KMS-11 (cell line): ENCODE data around the gene SLIT1.

ENCODE experiments used
- H2AFZ ChIP-seq: fragments of 200-600 bp; sonication (generic); 2 replicates; pipeline ENCODE4 v1.6.1; 2016; ENCODE audit warnings: antibody characterized with exemption, mixed run types, low read depth
- H3K27ac ChIP-seq: fragments of 200-600 bp; sonication (generic); 2 replicates; pipeline ENCODE4 v1.6.1; 2016; ENCODE audit warnings: mild to moderate bottlenecking, mixed run types
- H3K27me3 ChIP-seq: fragments of 200-600 bp; sonication (generic); 2 replicates; pipeline ENCODE4 v1.6.1; 2017; ENCODE audit warnings: mild to moderate bottlenecking, low read depth, mixed run types, moderate library complexity; ENCODE audit not compliant: insufficient read depth
- H3K36me3 ChIP-seq: fragments of 200-600 bp; sonication (generic); 2 replicates; pipeline ENCODE4 v1.6.1; 2017; ENCODE audit warnings: mild to moderate bottlenecking, mixed run types; ENCODE audit not compliant: insufficient read depth
- H3K4me1 ChIP-seq: fragments of 200-600 bp; sonication (generic); 2 replicates; pipeline ENCODE4 v1.6.1; 2016; ENCODE audit warnings: mild to moderate bottlenecking, low read depth, mixed run types; ENCODE audit not compliant: poor library complexity, severe bottlenecking
- H3K4me2 ChIP-seq: fragments of 200-600 bp; sonication (generic); 2 replicates; pipeline ENCODE4 v1.7.0; 2016; ENCODE audit warnings: mild to moderate bottlenecking, mixed run types
- H3K4me3 ChIP-seq: fragments of 200-600 bp; sonication (generic); IDR thresholded peaks from 2 replicates; pipeline ENCODE4 v1.6.1; 2017; ENCODE audit warnings: low read depth, low read length, mixed read lengths; ENCODE audit not compliant: insufficient read depth
- H3K79me2 ChIP-seq: fragments of 200-600 bp; sonication (generic); 2 replicates; pipeline ENCODE4 v1.6.1; 2016; ENCODE audit warnings: low read depth, mixed run types; ENCODE audit not compliant: insufficient read depth
- H3K9ac ChIP-seq: fragments of 200-600 bp; sonication (generic); 2 replicates; pipeline ENCODE4 v1.6.1; 2016; ENCODE audit warnings: mild to moderate bottlenecking, mixed run types
- H4K20me1 ChIP-seq: fragments of 200-600 bp; sonication (generic); 2 replicates; pipeline ENCODE4 v1.6.1; 2016; ENCODE audit warnings: mild to moderate bottlenecking, mixed run types; ENCODE audit not compliant: insufficient read depth
- TF ChIP-seq, protein P1 (sequence below): fragments of 200-600 bp; sonication (generic); conservative IDR thresholded peaks from 2 replicates; pipeline ENCODE4 v1.6.1; 2017; ENCODE audit warnings: low read depth, mild to moderate bottlenecking, antibody characterized with exemption, low read length, moderate library complexity, mixed read lengths

SLIT1 gene

DNA sequence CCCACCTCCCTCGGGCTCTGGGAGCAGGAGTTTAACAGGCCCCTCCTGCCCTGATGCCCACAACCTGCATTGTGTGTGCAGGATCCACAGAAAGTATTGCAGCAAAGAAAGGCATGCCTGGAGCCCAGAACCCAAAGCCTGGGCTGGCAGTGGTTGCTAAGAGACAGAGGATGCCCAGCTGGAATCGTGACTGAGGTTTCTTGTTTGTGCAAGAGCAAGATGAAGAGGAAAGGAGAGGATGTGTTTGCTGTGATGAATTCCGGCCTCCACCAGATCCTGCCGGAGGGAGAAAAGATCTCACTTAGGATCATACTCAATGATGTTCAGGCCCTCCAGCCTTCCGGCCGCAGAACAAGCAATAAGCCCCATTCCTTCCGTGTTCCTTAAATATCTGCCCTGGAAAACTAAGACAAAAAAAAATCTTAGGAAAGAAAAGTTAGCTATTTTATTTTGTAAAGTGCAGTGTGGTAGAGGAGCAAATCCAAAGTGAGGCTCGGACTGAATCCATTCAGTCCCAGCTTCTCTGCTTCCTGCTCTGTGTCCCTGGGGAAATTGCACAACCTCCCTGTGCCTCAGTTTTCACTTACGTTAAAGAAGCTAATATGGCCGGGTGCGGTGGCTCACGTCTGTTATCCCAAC lies 57.1 kb downstream of the SLIT1 start:
- H4K20me1 ChIP-seq = no peaks in the 10 kb centered on the region
- no peak overlapping the region for H3K9ac ChIP-seq
- H3K4me3 ChIP-seq = no peak overlapping the region
- no peaks in the 10 kb centered on the region for H3K79me2 ChIP-seq
- H3K4me2 ChIP-seq = no peak overlapping the region
- TF ChIP-seq, protein P1, sequence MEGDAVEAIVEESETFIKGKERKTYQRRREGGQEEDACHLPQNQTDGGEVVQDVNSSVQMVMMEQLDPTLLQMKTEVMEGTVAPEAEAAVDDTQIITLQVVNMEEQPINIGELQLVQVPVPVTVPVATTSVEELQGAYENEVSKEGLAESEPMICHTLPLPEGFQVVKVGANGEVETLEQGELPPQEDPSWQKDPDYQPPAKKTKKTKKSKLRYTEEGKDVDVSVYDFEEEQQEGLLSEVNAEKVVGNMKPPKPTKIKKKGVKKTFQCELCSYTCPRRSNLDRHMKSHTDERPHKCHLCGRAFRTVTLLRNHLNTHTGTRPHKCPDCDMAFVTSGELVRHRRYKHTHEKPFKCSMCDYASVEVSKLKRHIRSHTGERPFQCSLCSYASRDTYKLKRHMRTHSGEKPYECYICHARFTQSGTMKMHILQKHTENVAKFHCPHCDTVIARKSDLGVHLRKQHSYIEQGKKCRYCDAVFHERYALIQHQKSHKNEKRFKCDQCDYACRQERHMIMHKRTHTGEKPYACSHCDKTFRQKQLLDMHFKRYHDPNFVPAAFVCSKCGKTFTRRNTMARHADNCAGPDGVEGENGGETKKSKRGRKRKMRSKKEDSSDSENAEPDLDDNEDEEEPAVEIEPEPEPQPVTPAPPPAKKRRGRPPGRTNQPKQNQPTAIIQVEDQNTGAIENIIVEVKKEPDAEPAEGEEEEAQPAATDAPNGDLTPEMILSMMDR = no peak
- H2AFZ ChIP-seq = no peak overlapping the region
- no peaks in the 10 kb centered on the region for H3K4me1 ChIP-seq
- no peak overlapping the region for H3K27ac ChIP-seq
- no peaks in the 10 kb centered on the region for H3K36me3 ChIP-seq
- H3K27me3 ChIP-seq = no peaks in the 10 kb centered on the region

DNA sequence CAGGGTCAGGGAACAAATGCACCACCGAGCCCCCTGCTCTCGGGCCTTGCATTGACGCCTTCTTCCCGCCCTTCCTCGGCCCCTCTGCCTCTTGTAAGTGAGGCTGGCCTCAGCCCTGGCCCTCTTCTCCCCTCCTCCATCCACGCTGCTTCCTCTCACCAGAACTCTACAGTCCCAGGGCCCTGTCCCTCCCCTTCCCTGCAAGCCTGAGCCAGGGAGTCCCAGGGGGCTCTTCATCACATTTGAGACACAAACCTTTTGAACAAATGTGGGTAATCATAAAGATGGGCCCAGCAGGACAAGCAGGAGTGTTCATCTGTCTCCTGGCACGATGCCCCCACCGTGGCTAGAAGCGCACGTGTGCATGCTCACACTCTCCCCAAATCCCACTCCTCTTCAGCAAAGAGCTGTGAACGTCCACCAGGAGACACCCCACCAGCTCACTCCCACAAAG lies 57.7 kb downstream of the SLIT1 start:
- Histone ChIP-seq H3K79me2 (no peaks in the 10 kb centered on the region), H3K36me3 (no peaks in the 10 kb centered on the region), H3K27ac (no peak overlapping the region), H3K4me2 (no peak overlapping the region), H2AFZ (no peak overlapping the region), H3K4me3 (no peak overlapping the region), H3K27me3 (no peaks in the 10 kb centered on the region), H3K9ac (no peak overlapping the region), H3K4me1 (no peaks in the 10 kb centered on the region), H4K20me1 (no peaks in the 10 kb centered on the region)
- TF ChIP-seq, protein P1 = no peak

DNA sequence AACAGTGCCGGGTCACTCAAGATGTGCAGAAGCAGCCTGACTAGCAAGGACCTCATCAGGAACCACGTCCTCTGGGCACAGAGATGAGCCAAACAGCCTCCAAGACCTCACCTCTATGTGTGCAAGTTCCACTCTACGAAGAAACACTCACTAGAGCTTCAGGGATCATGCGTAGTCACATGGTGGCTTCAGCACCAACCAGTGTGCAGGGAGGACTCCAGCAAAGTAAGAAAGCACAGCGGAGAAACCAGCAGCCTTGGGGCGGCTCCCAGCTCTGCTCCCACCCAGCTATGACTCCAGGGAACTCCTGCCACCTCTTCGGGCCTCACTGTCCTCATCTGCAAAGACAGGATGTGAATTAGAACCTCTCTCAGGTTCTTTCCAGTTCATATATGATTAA lies 58.2 kb downstream of the SLIT1 start:
- H3K27me3 ChIP-seq = no peaks in the 10 kb centered on the region
- TF ChIP-seq, protein P1 = no peak

DNA sequence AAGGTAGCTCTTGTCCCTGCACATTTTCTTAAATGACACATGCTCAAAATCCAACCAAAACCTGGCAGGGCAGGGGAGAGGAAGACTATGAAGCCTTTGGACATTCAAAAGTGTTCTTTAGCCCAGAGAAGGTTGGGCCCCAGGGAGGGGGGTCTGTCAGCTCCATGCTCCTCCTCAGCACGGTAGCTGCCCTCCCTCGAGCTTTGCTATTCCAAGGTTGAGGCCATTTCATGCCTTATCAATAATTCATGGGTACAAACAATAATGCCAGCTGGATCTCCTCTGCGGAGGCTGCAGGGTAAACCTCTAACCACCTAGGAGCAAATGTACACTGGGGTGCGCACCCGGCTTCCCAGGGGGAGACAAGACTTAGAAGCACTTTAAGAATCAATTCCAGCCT lies 61.5 kb downstream of the SLIT1 start:
- H3K4me3 ChIP-seq = no peak overlapping the region
- H2AFZ ChIP-seq = no peak overlapping the region
- no peaks in the 10 kb centered on the region for H3K27me3 ChIP-seq

More for the DNA sequence above, 58.2 kb downstream of the SLIT1 start:
- Histone ChIP-seq H3K36me3 (no peaks in the 10 kb centered on the region), H3K9ac (no peak overlapping the region), H3K4me3 (no peak overlapping the region), H4K20me1 (no peaks in the 10 kb centered on the region), H3K4me1 (no peaks in the 10 kb centered on the region), H2AFZ (no peak overlapping the region), H3K27ac (no peak overlapping the region), H3K79me2 (no peaks in the 10 kb centered on the region), H3K4me2 (no peak overlapping the region)

More for the DNA sequence above, 61.5 kb downstream of the SLIT1 start:
- no peaks in the 10 kb centered on the region for H4K20me1 ChIP-seq
- H3K4me1 ChIP-seq = no peaks in the 10 kb centered on the region
- no peak overlapping the region for H3K4me2 ChIP-seq
- TF ChIP-seq, protein P1 = no peak
- no peak overlapping the region for H3K27ac ChIP-seq
- H3K36me3 ChIP-seq = no peaks in the 10 kb centered on the region
- no peaks in the 10 kb centered on the region for H3K79me2 ChIP-seq
- no peak overlapping the region for H3K9ac ChIP-seq
